Vagina (tissue), 2 donors: Measurements from ENCODE around the gene OR9A4.

Experiments
- CTCF ChIP-seq, 3 experiments: fragments of 450-650 bp in 2 of 3; fragments of 200-600 bp in 1 of 3; sonication (generic) in 1 of 3; IDR thresholded peaks; one replicate each; pipeline ENCODE4 v1.5.1; 2017 to 2019; ENCODE audit warnings: antibody characterized with exemption in 3 of 3, mild to moderate bottlenecking in 2 of 3, moderate library complexity in 2 of 3
- POLR2A ChIP-seq, 2 donors: fragments of 450-650 bp; IDR thresholded peaks; one replicate each; pipeline ENCODE4 v1.6.1; 2017; ENCODE audit warnings: antibody characterized with exemption in 2 of 2, mild to moderate bottlenecking in 2 of 2, moderate library complexity in 2 of 2
- POLR2AphosphoS5 ChIP-seq, 2 donors: sonication (generic); formaldehyde crosslinking; IDR thresholded peaks; one replicate each; pipeline ENCODE4 v1.9.0; 2017; ENCODE audit warnings: antibody characterized with exemption in 2 of 2, mild to moderate bottlenecking in 2 of 2, low read depth in 1 of 2; ENCODE audit not compliant: insufficient read depth in 1 of 2

GRCh38 chr7:141876371-141876770 is 39.8 kb upstream of the OR9A4 start:
- TF ChIP-seq CTCF (IDR thresholded peaks at IDR 0.05), result no peak
- no peak for TF ChIP-seq POLR2A (IDR thresholded peaks at IDR 0.05)
- TF ChIP-seq POLR2AphosphoS5 (IDR thresholded peaks at IDR 0.05; ENCODE audit: insufficient read depth in 1 of 2, low read depth in 1 of 2), result no peak
